DOHH2 (cell line): Measurements from ENCODE around the gene TEKTIP1.

Experiments
- H3F3A ChIP-seq: fragments of 200-600 bp; sonication (generic), shearing (Covaris generic); 2 replicates; pipeline ENCODE4 v1.6.0; 2016; ENCODE audit warnings: antibody characterized with exemption, mild to moderate bottlenecking; ENCODE audit not compliant: control insufficient read depth, insufficient read depth
- H3K27ac ChIP-seq: fragments of 200-600 bp; sonication (generic); 2 replicates; pipeline ENCODE4 v1.5.1; 2014; ENCODE audit warnings: low read depth, mild to moderate bottlenecking, low read length, moderate library complexity
- H3K27me3 ChIP-seq: fragments of 200-600 bp; sonication (generic); 2 replicates; pipeline ENCODE4 v1.6.1; 2014; ENCODE audit warnings: mild to moderate bottlenecking, low read length, mixed read lengths; ENCODE audit not compliant: control insufficient read depth
- H3K36me3 ChIP-seq: fragments of 200-600 bp; sonication (generic); 2 replicates; pipeline ENCODE4 v1.6.1; 2014; ENCODE audit warnings: mild to moderate bottlenecking, low read length, moderate library complexity, mixed read lengths; ENCODE audit not compliant: control insufficient read depth
- H3K4me1 ChIP-seq: fragments of 200-600 bp; sonication (generic); 2 replicates; pipeline ENCODE4 v1.6.1; 2014; ENCODE audit warnings: mild to moderate bottlenecking, low read length, mixed read lengths; ENCODE audit not compliant: control insufficient read depth
- H3K4me2 ChIP-seq: fragments of 200-600 bp; sonication (generic); 2 replicates; pipeline ENCODE4 v1.6.0; 2014; ENCODE audit warnings: mild to moderate bottlenecking, low read length, moderate library complexity
- H3K4me3 ChIP-seq: fragments of 200-600 bp; sonication (generic); 2 replicates; pipeline ENCODE4 v1.5.1; 2014; ENCODE audit warnings: mild to moderate bottlenecking, low read length, mixed read lengths
- H3K79me2 ChIP-seq: fragments of 200-600 bp; sonication (generic); 2 replicates; pipeline ENCODE4 v1.6.1; 2014; ENCODE audit warnings: mild to moderate bottlenecking, low read length, mixed read lengths; ENCODE audit not compliant: control insufficient read depth
- H3K9me2 ChIP-seq: fragments of 200-600 bp; sonication (generic); replicated peaks from 2 replicates; pipeline ENCODE4 v1.6.1; 2014; ENCODE audit warnings: mild to moderate bottlenecking, low read length, mixed read lengths; ENCODE audit not compliant: control insufficient read depth
- H3K9me3 ChIP-seq: fragments of 200-600 bp; sonication (generic); 2 replicates; pipeline ENCODE4 v1.6.1; 2014; ENCODE audit warnings: antibody characterized with exemption, low read length, mixed read lengths; ENCODE audit not compliant: control insufficient read depth, insufficient read depth
- H4K20me1 ChIP-seq: fragments of 200-600 bp; sonication (generic); 2 replicates; pipeline ENCODE4 v1.6.0; 2014; ENCODE audit warnings: low read depth, mild to moderate bottlenecking, antibody characterized with exemption, low read length, moderate library complexity; ENCODE audit not compliant: control insufficient read depth, insufficient read depth
- CTCF ChIP-seq: fragments of 200-600 bp; sonication (generic); IDR thresholded peaks from one replicate; pipeline ENCODE4 v1.5.1; 2014; ENCODE audit warnings: antibody characterized with exemption, mild to moderate bottlenecking, low read depth, low read length; ENCODE audit not compliant: poor library complexity, severe bottlenecking
- EZH2phosphoT487 ChIP-seq: fragments of 200-600 bp; sonication (generic); IDR thresholded peaks from 2 replicates; pipeline ENCODE4 v1.6.1; 2017; ENCODE audit warnings: borderline replicate concordance, mild to moderate bottlenecking, antibody characterized with exemption, low read length, moderate library complexity, mixed read lengths

TEKTIP1 gene

GRCh38 chr19:3535981-3536380 lies 3.0 kb upstream of the TEKTIP1 start:
- TF ChIP-seq CTCF (no peak), EZH2phosphoT487 (no peak)
- H3K27me3 ChIP-seq, result no peaks in the 10 kb centered on the region
- no peak overlapping the region for H3K27ac ChIP-seq

GRCh38 chr19:3536429-3537100 lies 2.4 kb upstream of the TEKTIP1 start:
- no peak for TF ChIP-seq EZH2phosphoT487
- no peak for TF ChIP-seq CTCF
- no peaks in the 10 kb centered on the region for H3K27me3 ChIP-seq
- no peaks in the 10 kb centered on the region for H4K20me1 ChIP-seq
- H3K79me2 ChIP-seq, result no peaks in the 10 kb centered on the region
- H3K9me3 ChIP-seq, result no peaks in the 10 kb centered on the region
- no peak overlapping the region for H3K4me3 ChIP-seq
- no peak overlapping the region for H3K4me2 ChIP-seq
- H3K36me3 ChIP-seq, result peaks cover 47% of the 10 kb centered on the region
- no peaks in the 10 kb centered on the region for H3F3A ChIP-seq
- H3K27ac ChIP-seq, result no peak overlapping the region
- no peaks in the 10 kb centered on the region for H3K9me2 ChIP-seq
- H3K4me1 ChIP-seq, result no peaks in the 10 kb centered on the region

More at GRCh38 chr19:3535981-3536380, 3.0 kb upstream of the TEKTIP1 start:
- no peaks in the 10 kb centered on the region for H3K4me1 ChIP-seq
- H3K4me3 ChIP-seq, result no peak overlapping the region
- H3K79me2 ChIP-seq, result no peaks in the 10 kb centered on the region
- H3K4me2 ChIP-seq, result no peak overlapping the region
- no peaks in the 10 kb centered on the region for H3F3A ChIP-seq
- peaks cover 53% of the 10 kb centered on the region for H3K36me3 ChIP-seq
- H3K9me2 ChIP-seq, result no peaks in the 10 kb centered on the region
- H4K20me1 ChIP-seq, result no peaks in the 10 kb centered on the region
- H3K9me3 ChIP-seq, result no peaks in the 10 kb centered on the region

GRCh38 chr19:3537101-3537437 lies 1.9 kb upstream of the TEKTIP1 start:
- Histone ChIP-seq H3K9me2 (no peaks in the 10 kb centered on the region), H3F3A (peaks cover 2% of the 10 kb centered on the region; the same call in 1 of the 2 replicates), H3K4me1 (no peaks in the 10 kb centered on the region), H3K36me3 (peaks cover 45% of the 10 kb centered on the region), H3K79me2 (no peaks in the 10 kb centered on the region), H3K27ac (no peak overlapping the region), H3K9me3 (no peaks in the 10 kb centered on the region), H4K20me1 (no peaks in the 10 kb centered on the region), H3K4me3 (no peak overlapping the region), H3K4me2 (no peak overlapping the region), H3K27me3 (no peaks in the 10 kb centered on the region)
- no peak for TF ChIP-seq EZH2phosphoT487
- no peak for TF ChIP-seq CTCF
